ENCODE data around the gene FHIT.

Gene FHIT

GRCh38 chr3:60073228-60073627 is 1178.0 kb downstream of the FHIT start:
- DNase-seq: no peak

GRCh38 chr3:60070366-60070765 is 1180.9 kb downstream of the FHIT start:
- no peak for DNase-seq

- no peak for DNase-seq
These were observed 1185.9 kb downstream of the FHIT start for GRCh38 chr3:60065227-60065868.

GRCh38 chr3:60064210-60065178 is 1186.8 kb downstream of the FHIT start:
- DNase-seq: no peak

- no peak for DNase-seq
These were observed 1194.8 kb downstream of the FHIT start for GRCh38 chr3:60056404-60056803.

GRCh38 chr3:60055765-60056164 is 1195.5 kb downstream of the FHIT start:
- DNase-seq: no peak

GRCh38 chr3:60053526-60054265 is 1197.6 kb downstream of the FHIT start:
- no peak for DNase-seq

- DNase-seq: no peak
These were observed 1202.8 kb downstream of the FHIT start for GRCh38 chr3:60048447-60048848.

- no peak for DNase-seq
These were observed 1203.6 kb downstream of the FHIT start for GRCh38 chr3:60047426-60048200.

- DNase-seq: peak; percentile 36
These were observed 1205.0 kb downstream of the FHIT start for GRCh38 chr3:60046210-60046609.

- DNase-seq: peak; percentile 23
These were observed 1205.6 kb downstream of the FHIT start for GRCh38 chr3:60045686-60046085.

GRCh38 chr3:60036803-60037202 is 1214.4 kb downstream of the FHIT start:
- DNase-seq: no peak

- DNase-seq: no peak
These were observed 1217.3 kb downstream of the FHIT start for GRCh38 chr3:60033901-60034453.

GRCh38 chr3:60030982-60031381 is 1220.3 kb downstream of the FHIT start:
- no peak for DNase-seq

- no peak for DNase-seq
These were observed 1223.0 kb downstream of the FHIT start for GRCh38 chr3:60028233-60028632.

- DNase-seq: no peak
These were observed 1223.9 kb downstream of the FHIT start for GRCh38 chr3:60027335-60027734.

GRCh38 chr3:60025096-60026050 is 1225.9 kb downstream of the FHIT start:
- no peak for DNase-seq

GRCh38 chr3:60024400-60024799 is 1226.9 kb downstream of the FHIT start:
- DNase-seq: no peak

- no peak for DNase-seq
These were observed 1228.1 kb downstream of the FHIT start for GRCh38 chr3:60023189-60023588.

GRCh38 chr3:60017631-60018030 is 1233.6 kb downstream of the FHIT start:
- DNase-seq: no peak
